H9 (cell line): Measurements from ENCODE around the gene ACP3. TPM values are rescaled to one million over a fixed set of nuclear protein-coding genes. Genes with fewer than 3 reads are reported as not detected.

ENCODE experiments used
- DNase-seq: peaks from one replicate; pipeline ENCODE4 v3.0.0-alpha.2; 2017
- H2AFZ ChIP-seq: one replicate; pipeline ENCODE4 v1.6.1; 2013; ENCODE audit warnings: mild to moderate bottlenecking, low read length, control low read depth, moderate library complexity
- H2AK5ac ChIP-seq: 2 replicates; pipeline ENCODE4 v1.6.1; 2013; ENCODE audit warnings: low read length, control low read depth, mixed read lengths; ENCODE audit not compliant: insufficient read length
- H2BK120ac ChIP-seq: one replicate; pipeline ENCODE4 v1.6.1; 2013; ENCODE audit warnings: low read depth, mild to moderate bottlenecking, low read length, control low read depth, inconsistent platforms; ENCODE audit not compliant: poor library complexity, severe bottlenecking
- H2BK12ac ChIP-seq: 2 replicates; pipeline ENCODE4 v1.6.1; 2013; ENCODE audit warnings: low read length, control low read depth, mixed read lengths, low read depth; ENCODE audit not compliant: insufficient read length
- H2BK15ac ChIP-seq: 2 replicates; pipeline ENCODE4 v1.6.1; 2013; ENCODE audit warnings: low read depth, low read length, control low read depth
- H2BK20ac ChIP-seq: one replicate; pipeline ENCODE4 v1.6.1; 2013; ENCODE audit warnings: low read depth, mild to moderate bottlenecking, low read length, control low read depth, inconsistent platforms; ENCODE audit not compliant: poor library complexity, severe bottlenecking
- H2BK5ac ChIP-seq: 2 replicates; pipeline ENCODE4 v1.6.1; 2013; ENCODE audit warnings: low read length, control low read depth, mixed read lengths; ENCODE audit not compliant: insufficient read length
- H3K14ac ChIP-seq: 2 replicates; pipeline ENCODE4 v1.6.1; 2013; ENCODE audit warnings: low read length, control low read depth; ENCODE audit not compliant: insufficient read depth
- H3K18ac ChIP-seq: 2 replicates; pipeline ENCODE4 v1.6.1; 2013; ENCODE audit warnings: low read depth, mild to moderate bottlenecking, mixed read lengths, low read length, control low read depth; ENCODE audit not compliant: insufficient read length
- H3K23ac ChIP-seq: 2 replicates; pipeline ENCODE4 v1.6.1; 2013; ENCODE audit warnings: low read length, control low read depth, mixed read lengths, low read depth; ENCODE audit not compliant: insufficient read length
- H3K23me2 ChIP-seq: 2 replicates; pipeline ENCODE4 v1.6.1; 2013; ENCODE audit warnings: low read depth, mild to moderate bottlenecking, mixed read lengths, low read length, control low read depth; ENCODE audit not compliant: insufficient read length, poor library complexity, severe bottlenecking
- H3K27ac ChIP-seq: 2 replicates; pipeline ENCODE4 v1.5.1; 2013; ENCODE audit warnings: low read length, control low read depth, mixed read lengths, low read depth; ENCODE audit not compliant: insufficient read length
- H3K27me3 ChIP-seq: 2 replicates; pipeline ENCODE4 v1.6.1; 2013; ENCODE audit warnings: low read length, control low read depth, inconsistent platforms; ENCODE audit not compliant: insufficient read depth
- H3K4ac ChIP-seq: 2 replicates; pipeline ENCODE4 v1.6.1; 2013; ENCODE audit warnings: low read depth, mild to moderate bottlenecking, control low read depth, inconsistent platforms, low read length, moderate library complexity
- H3K4me1 ChIP-seq: 2 replicates; pipeline ENCODE4 v1.6.1; 2013; ENCODE audit warnings: low read length, control low read depth, inconsistent platforms; ENCODE audit not compliant: insufficient read depth
- H3K4me2 ChIP-seq: 2 replicates; pipeline ENCODE4 v1.6.1; 2013; ENCODE audit warnings: low read length, control low read depth, mixed read lengths; ENCODE audit not compliant: insufficient read length, insufficient read depth
- H3K56ac ChIP-seq: 2 replicates; pipeline ENCODE4 v1.6.1; 2013; ENCODE audit warnings: low read depth, mild to moderate bottlenecking, mixed read lengths, low read length, control low read depth; ENCODE audit not compliant: insufficient read length
- H3K79me1 ChIP-seq: 2 replicates; pipeline ENCODE4 v1.6.1; 2013; ENCODE audit warnings: low read depth, mild to moderate bottlenecking, moderate library complexity, low read length, control low read depth, inconsistent platforms; ENCODE audit not compliant: insufficient read depth, poor library complexity, severe bottlenecking
- H3K79me2 ChIP-seq: 2 replicates; pipeline ENCODE4 v1.6.1; 2013; ENCODE audit warnings: low read length, control low read depth, inconsistent platforms; ENCODE audit not compliant: insufficient read depth
- H3K9ac ChIP-seq: 2 replicates; pipeline ENCODE4 v1.6.1; 2013; ENCODE audit warnings: low read length, control low read depth, mixed read lengths; ENCODE audit not compliant: insufficient read length; ENCODE audit errors: extremely low read depth
- H3K9me3 ChIP-seq: one replicate; pipeline ENCODE4 v1.6.1; 2013; ENCODE audit warnings: low read depth, low read length, inconsistent platforms; ENCODE audit not compliant: control insufficient read depth
- H3T11ph ChIP-seq: one replicate; pipeline ENCODE4 v1.6.1; 2013; ENCODE audit warnings: mild to moderate bottlenecking, low read length, control low read depth, inconsistent platforms
- H4K20me1 ChIP-seq: one replicate; pipeline ENCODE4 v1.6.1; 2013; ENCODE audit not compliant: control insufficient read depth, insufficient read length, insufficient read depth
- H4K5ac ChIP-seq: 2 replicates; pipeline ENCODE4 v1.6.1; 2013; ENCODE audit warnings: low read depth, mild to moderate bottlenecking, mixed read lengths, low read length, control low read depth; ENCODE audit not compliant: insufficient read length
- H4K8ac ChIP-seq: replicated peaks from 2 replicates; pipeline ENCODE4 v1.6.1; 2013; ENCODE audit warnings: low read length, control low read depth, mixed read lengths, low read depth; ENCODE audit not compliant: insufficient read length
- H4K91ac ChIP-seq: 2 replicates; pipeline ENCODE4 v1.6.1; 2013; ENCODE audit warnings: low read depth, mild to moderate bottlenecking, moderate library complexity, mixed read lengths, low read length, control low read depth; ENCODE audit not compliant: insufficient read length
- H3K27ac Mint-ChIP-seq, 3 experiments: 2 replicates in 2 of 3; 3 replicates in 1 of 3; pipeline ENCODE4 v1.8.0; 2020 to 2021; ENCODE audit warnings: mixed read lengths in 3 of 3, mild to moderate bottlenecking in 1 of 3, moderate library complexity in 1 of 3
- H3K27me3 Mint-ChIP-seq: 2 replicates; pipeline ENCODE4 v1.8.0; 2021; ENCODE audit warnings: low read depth, mild to moderate bottlenecking, moderate library complexity, mixed read lengths
- H3K36me3 Mint-ChIP-seq, 3 experiments: 2 replicates in 2 of 3; 3 replicates in 1 of 3; pipeline ENCODE4 v1.8.0; 2020 to 2021; ENCODE audit warnings: low read depth in 3 of 3, mixed read lengths in 3 of 3; ENCODE audit not compliant: insufficient read depth in 1 of 3
- H3K4me1 Mint-ChIP-seq, 2 experiments: 2 replicates each; pipeline ENCODE4 v1.8.0; 2020; ENCODE audit warnings: mixed read lengths in 2 of 2
- H3K4me3 Mint-ChIP-seq, 2 experiments: 2 replicates in 1 of 2; 3 replicates in 1 of 2; pipeline ENCODE4 v1.8.0; 2020 to 2021; ENCODE audit warnings: mild to moderate bottlenecking in 2 of 2, mixed read lengths in 2 of 2, moderate library complexity in 1 of 2
- H3K9me3 Mint-ChIP-seq, 2 experiments: 2 replicates in 1 of 2; 3 replicates in 1 of 2; pipeline ENCODE4 v1.8.0; 2020; ENCODE audit warnings: mild to moderate bottlenecking in 2 of 2, mixed read lengths in 2 of 2, moderate library complexity in 1 of 2
- WGBS: extraction: QIAGEN DNeasy Blood & Tissue Kit; methylation state at CpG from one replicate; pipeline ENCODE4 v1.1.7; 2013; ENCODE audit warnings: missing lambda C conversion rate, low lambda C conversion rate, mixed read lengths; ENCODE audit not compliant: insufficient read length; ENCODE audit errors: extremely low coverage; 5-methylcytosine and 5-hydroxymethylcytosine counted together
- total RNA-seq: library from RNA; stranded (reverse); gene quantifications from 2 replicates; pipeline ENCODE4 v1.2.1, GENCODE V29; 2021
- TF ChIP-seq, protein P1 (sequence below): fragments of 200-600 bp; sonication (generic); conservative IDR thresholded peaks from 3 replicates; pipeline ENCODE4 v1.8.0; 2021; ENCODE audit warnings: antibody characterized with exemption, mild to moderate bottlenecking

ACP3 gene
- total RNA-seq, 1 experiment from 2014 or later, result 0.17 TPM

DNA sequence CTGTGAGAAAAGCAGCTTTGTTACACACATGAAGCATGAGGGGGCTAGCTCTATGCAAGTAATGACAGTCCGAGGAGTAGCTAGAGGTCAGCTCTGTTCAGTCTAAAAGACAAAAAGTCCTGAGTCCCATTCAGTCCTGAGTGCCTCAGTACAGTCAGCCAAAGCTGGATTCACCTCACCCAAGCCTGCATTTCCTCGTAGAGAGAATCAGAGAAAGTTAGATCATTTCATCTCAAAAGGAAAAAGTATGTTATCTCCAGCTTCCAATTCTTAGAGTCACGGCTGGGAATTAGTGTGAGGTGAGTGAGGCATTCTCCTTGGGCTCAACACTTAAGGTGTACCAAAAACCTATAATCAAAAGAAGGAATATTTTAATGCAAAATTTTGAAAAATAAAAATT lies 5.9 kb upstream of the ACP3 start:
- no peak overlapping the region for H3T11ph ChIP-seq
- no peaks in the 10 kb centered on the region for H3K36me3 Mint-ChIP-seq
- H3K4ac ChIP-seq, result no peak overlapping the region
- no peaks in the 10 kb centered on the region for H3K9me3 ChIP-seq
- no peaks in the 10 kb centered on the region for H3K79me1 ChIP-seq
- no peak overlapping the region for H4K91ac ChIP-seq
- no peaks in the 10 kb centered on the region for H3K9me3 Mint-ChIP-seq
- no CpG with 5 or more reads among the region's 3 CpGs for WGBS
- H3K9ac ChIP-seq, result no peak overlapping the region
- no peak overlapping the region for H3K27ac ChIP-seq
- DNase-seq, result no peak
- no peak overlapping the region for H2AFZ ChIP-seq
- H2BK20ac ChIP-seq, result no peak overlapping the region
- H3K27me3 Mint-ChIP-seq, result no peaks in the 10 kb centered on the region
- H3K79me2 ChIP-seq, result no peaks in the 10 kb centered on the region
- H4K20me1 ChIP-seq, result no peaks in the 10 kb centered on the region
- H2BK120ac ChIP-seq, result no peak overlapping the region
- H3K23me2 ChIP-seq, result no peaks in the 10 kb centered on the region
- no peak overlapping the region for H3K4me3 Mint-ChIP-seq
- no peak overlapping the region for H3K27ac Mint-ChIP-seq
- TF ChIP-seq, protein P1, sequence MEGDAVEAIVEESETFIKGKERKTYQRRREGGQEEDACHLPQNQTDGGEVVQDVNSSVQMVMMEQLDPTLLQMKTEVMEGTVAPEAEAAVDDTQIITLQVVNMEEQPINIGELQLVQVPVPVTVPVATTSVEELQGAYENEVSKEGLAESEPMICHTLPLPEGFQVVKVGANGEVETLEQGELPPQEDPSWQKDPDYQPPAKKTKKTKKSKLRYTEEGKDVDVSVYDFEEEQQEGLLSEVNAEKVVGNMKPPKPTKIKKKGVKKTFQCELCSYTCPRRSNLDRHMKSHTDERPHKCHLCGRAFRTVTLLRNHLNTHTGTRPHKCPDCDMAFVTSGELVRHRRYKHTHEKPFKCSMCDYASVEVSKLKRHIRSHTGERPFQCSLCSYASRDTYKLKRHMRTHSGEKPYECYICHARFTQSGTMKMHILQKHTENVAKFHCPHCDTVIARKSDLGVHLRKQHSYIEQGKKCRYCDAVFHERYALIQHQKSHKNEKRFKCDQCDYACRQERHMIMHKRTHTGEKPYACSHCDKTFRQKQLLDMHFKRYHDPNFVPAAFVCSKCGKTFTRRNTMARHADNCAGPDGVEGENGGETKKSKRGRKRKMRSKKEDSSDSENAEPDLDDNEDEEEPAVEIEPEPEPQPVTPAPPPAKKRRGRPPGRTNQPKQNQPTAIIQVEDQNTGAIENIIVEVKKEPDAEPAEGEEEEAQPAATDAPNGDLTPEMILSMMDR, result no peak
- no peaks in the 10 kb centered on the region for H3K4me1 ChIP-seq
- no peaks in the 10 kb centered on the region for H3K27me3 ChIP-seq
- H2BK15ac ChIP-seq, result no peak overlapping the region
- H2BK5ac ChIP-seq, result no peak overlapping the region
- no peak overlapping the region for H3K4me2 ChIP-seq
- H3K18ac ChIP-seq, result no peak overlapping the region
- no peak overlapping the region for H2BK12ac ChIP-seq
- no peak overlapping the region for H4K8ac ChIP-seq
- H3K4me1 Mint-ChIP-seq, result peaks cover 0 to 3% of the 10 kb centered on the region in 2 experiments; a peak in 1 of 4 replicates
- H3K56ac ChIP-seq, result no peak overlapping the region
- H2AK5ac ChIP-seq, result no peak overlapping the region
- no peak overlapping the region for H3K23ac ChIP-seq
- no peak overlapping the region for H3K14ac ChIP-seq
- no peak overlapping the region for H4K5ac ChIP-seq
